Cardiac muscle cell (in vitro differentiated cells and primary cell): ENCODE measurements around the gene SERPINA3. TPM values are rescaled to one million over a fixed set of nuclear protein-coding genes. Genes with fewer than 3 reads are reported as not detected.
"Not testable (repeated sequence)": the region's sequence is repeated elsewhere in the genome, so short reads cannot be mapped to it uniquely, and the experiment has no call there.

Experiments
- DNase-seq, 2 donors: peaks; one replicate each; pipeline versions ENCODE4 v3.0.0 to v3.0.0-alpha.2; 2010 to 2017; ENCODE audit warnings: low read depth in 1 of 2, low spot score in 1 of 2
- H3K27ac ChIP-seq: fragments of 200-600 bp; sonication (generic); 2 replicates; pipeline ENCODE4 v1.5.1; 2016
- H3K27me3 ChIP-seq: fragments of 200-600 bp; sonication (generic); 2 replicates; pipeline ENCODE4 v1.6.0; 2016; ENCODE audit warnings: control low read depth
- H3K36me3 ChIP-seq: fragments of 200-600 bp; sonication (generic); 2 replicates; pipeline ENCODE4 v1.5.1; 2016; ENCODE audit warnings: control low read depth
- H3K4me1 ChIP-seq: fragments of 200-600 bp; sonication (generic); 2 replicates; pipeline ENCODE4 v1.8.1; 2017; ENCODE audit warnings: low read depth, mild to moderate bottlenecking, mixed run types
- H3K4me3 ChIP-seq: fragments of 200-600 bp; sonication (generic); 2 replicates; pipeline ENCODE4 v1.5.1; 2016; ENCODE audit warnings: mild to moderate bottlenecking
- H3K9me3 ChIP-seq: fragments of 200-600 bp; sonication (generic); 2 replicates; pipeline ENCODE4 v1.5.1; 2017; ENCODE audit warnings: low read depth, mild to moderate bottlenecking, control low read depth
- CTCF ChIP-seq: IDR thresholded peaks from 2 replicates; pipeline ENCODE4 v1.5.1; 2012; ENCODE audit warnings: low read depth, mild to moderate bottlenecking, low read length
- polyA plus RNA-seq: library from polyadenylated mRNA; unstranded; fragments of >200 nt; fragmentation: Nextera tagmentation; extraction: Ambion mirVana; gene quantifications from 2 replicates; pipeline ENCODE4 v1.2.1, GENCODE V29; 2016
- total RNA-seq: library from RNA; depleted of rRNA; stranded (reverse); fragments of >200 nt; gene quantifications from 2 replicates; pipeline ENCODE4 v1.2.3, GENCODE V29; 2016

The SERPINA3 gene
- total and polyA plus RNA-seq, 2 experiments from 2014 or later: 0.31 TPM; not detected in 1

GRCh38 chr14:94573475-94574277 is 38.5 kb upstream of the SERPINA3 start:
- no peaks in the 10 kb centered on the region for H3K9me3 ChIP-seq
- no peak for DNase-seq
- no peaks in the 10 kb centered on the region for H3K27me3 ChIP-seq

GRCh38 chr14:94574336-94574735 is 37.9 kb upstream of the SERPINA3 start:
- no peak for DNase-seq
- Histone ChIP-seq H3K27me3 (no peaks in the 10 kb centered on the region), H3K4me1 (no peaks in the 10 kb centered on the region), H3K4me3 (no peak overlapping the region), H3K9me3 (no peaks in the 10 kb centered on the region), H3K27ac (no peak overlapping the region), H3K36me3 (no peaks in the 10 kb centered on the region)
- no peak for TF ChIP-seq CTCF

More at GRCh38 chr14:94573475-94574277, 38.5 kb upstream of the SERPINA3 start:
- H3K4me3 ChIP-seq: no peak overlapping the region
- H3K27ac ChIP-seq: no peak overlapping the region
- H3K4me1 ChIP-seq: no peaks in the 10 kb centered on the region
- no peaks in the 10 kb centered on the region for H3K36me3 ChIP-seq
- TF ChIP-seq CTCF: no peak

- Histone ChIP-seq H3K4me1 (no peaks in the 10 kb centered on the region), H3K27me3 (no peaks in the 10 kb centered on the region), H3K4me3 (no peak overlapping the region), H3K9me3 (no peaks in the 10 kb centered on the region), H3K27ac (no peak overlapping the region), H3K36me3 (no peaks in the 10 kb centered on the region)
- TF ChIP-seq CTCF: no peak
- DNase-seq: peak in 1 of 2 donors; percentile 77
Measured at GRCh38 chr14:94575730-94576585, 36.2 kb upstream of the SERPINA3 start.

GRCh38 chr14:94577472-94577871 is 34.7 kb upstream of the SERPINA3 start:
- not testable (repeated sequence) for H3K27ac ChIP-seq, DNase-seq, H3K9me3 ChIP-seq, H3K36me3 ChIP-seq, H3K27me3 ChIP-seq, H3K4me3 ChIP-seq, H3K4me1 ChIP-seq

GRCh38 chr14:94578712-94579111 is 33.5 kb upstream of the SERPINA3 start:
- Histone ChIP-seq H3K27ac (no peak overlapping the region), H3K4me1 (no peaks in the 10 kb centered on the region), H3K27me3 (no peaks in the 10 kb centered on the region), H3K36me3 (no peaks in the 10 kb centered on the region), H3K9me3 (no peaks in the 10 kb centered on the region), H3K4me3 (no peak overlapping the region)
- no peak for DNase-seq
- no peak for TF ChIP-seq CTCF
